NCI-H460 (cell line): ENCODE results near the gene CEBPG. TPM values are rescaled to one million over a fixed set of nuclear protein-coding genes. Genes with fewer than 3 reads are reported as not detected.

Source experiments
- DNase-seq: peaks from one replicate; pipeline ENCODE4 v3.0.0-alpha.2; 2016; ENCODE audit warnings: low read depth; ENCODE audit errors: extremely low read depth
- total RNA-seq: library from RNA; depleted of rRNA; stranded (reverse); fragments of >200 nt; shearing (Covaris generic); gene quantifications from 2 replicates; pipeline ENCODE4 v1.2.3, GENCODE V29; 2014

CEBPG gene
- total RNA-seq, 1 experiment from 2014 or later: 89.1 TPM

- no peak for DNase-seq
Measured at GRCh38 chr19:33392341-33393285, 19.1 kb downstream of the CEBPG start.

DNA sequence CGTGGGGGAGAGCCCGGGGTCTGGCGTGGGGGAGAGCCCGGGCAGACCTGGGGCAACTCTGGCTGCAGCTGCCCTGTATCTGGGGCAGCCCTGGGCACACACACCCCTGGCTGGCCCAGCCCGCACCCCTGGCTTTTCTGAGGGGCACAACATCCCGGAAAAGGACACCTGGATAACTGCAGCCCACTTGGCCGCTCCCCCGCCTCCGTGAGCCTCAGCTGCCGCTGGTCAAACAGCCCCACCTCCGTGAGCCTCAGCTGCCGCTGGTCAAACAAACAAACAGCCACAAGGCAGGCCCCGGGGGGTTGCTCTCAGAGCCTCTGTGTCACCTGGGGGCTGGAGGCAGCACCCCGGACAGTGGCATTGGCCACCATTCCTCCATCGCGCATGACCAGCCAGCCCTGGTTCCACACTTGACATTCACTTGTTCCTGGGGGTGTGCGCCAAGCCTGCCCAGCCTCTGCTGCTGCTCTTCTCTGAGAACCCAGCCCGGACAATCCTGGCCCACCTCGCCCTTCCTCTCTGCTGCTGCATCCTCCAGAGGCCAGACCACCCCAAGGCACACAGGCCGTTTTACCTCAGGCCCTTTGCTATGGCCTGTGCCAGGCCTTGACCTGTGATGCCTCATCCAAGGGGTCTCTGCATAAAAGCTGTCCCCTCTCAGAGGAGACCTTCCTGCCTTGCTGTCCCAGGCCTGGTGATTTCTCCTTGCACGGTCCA is 19.9 kb downstream of the CEBPG start:
- DNase-seq: no peak

- no peak for DNase-seq
Measured at GRCh38 chr19:33394006-33394722, 20.7 kb downstream of the CEBPG start.

GRCh38 chr19:33394723-33395560 is 21.4 kb downstream of the CEBPG start:
- DNase-seq: no peak

- DNase-seq: no peak
Measured at GRCh38 chr19:33395561-33396550, 22.3 kb downstream of the CEBPG start.

GRCh38 chr19:33396701-33397535 is 23.4 kb downstream of the CEBPG start:
- no peak for DNase-seq

DNA sequence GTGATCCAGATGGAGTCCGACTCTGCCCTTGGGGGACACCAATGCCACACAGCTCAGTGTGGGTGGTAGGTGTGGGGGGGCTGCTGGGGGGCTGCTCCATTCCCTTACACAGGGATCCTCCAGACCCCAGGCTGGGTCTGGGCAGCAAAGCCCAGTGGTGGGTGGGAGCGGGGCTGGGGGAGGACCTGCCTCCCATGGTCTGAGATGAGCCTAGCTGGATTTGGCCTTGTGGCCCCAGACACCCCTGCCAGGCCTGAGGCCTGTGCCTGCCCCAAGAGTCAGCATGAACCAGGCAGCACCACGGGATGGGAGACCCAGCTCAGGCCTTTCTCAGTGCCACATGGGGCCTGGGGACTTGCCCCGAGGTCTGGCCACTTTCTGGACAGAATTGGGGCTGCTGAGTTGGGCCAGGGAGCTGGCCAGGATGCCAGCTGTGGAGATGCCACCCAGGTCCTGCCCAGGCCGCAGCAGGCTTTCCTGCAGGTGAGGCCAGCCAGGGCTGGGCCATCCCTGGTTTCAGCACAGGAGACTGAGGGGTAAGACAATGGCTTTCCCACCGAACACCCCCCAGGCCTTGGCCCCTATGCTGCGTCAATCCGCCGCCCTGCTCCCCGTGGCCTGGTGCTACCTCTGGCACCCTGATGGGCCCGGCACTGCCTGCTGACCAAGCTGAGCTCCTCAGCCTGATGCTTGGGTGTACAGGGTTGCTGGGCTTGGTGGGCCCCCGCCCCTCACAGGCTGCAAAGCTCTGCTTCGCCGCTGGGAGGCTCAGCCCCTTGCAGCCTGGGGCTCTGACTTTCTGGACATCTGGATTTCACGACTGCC is 24.2 kb downstream of the CEBPG start:
- no peak for DNase-seq

DNA sequence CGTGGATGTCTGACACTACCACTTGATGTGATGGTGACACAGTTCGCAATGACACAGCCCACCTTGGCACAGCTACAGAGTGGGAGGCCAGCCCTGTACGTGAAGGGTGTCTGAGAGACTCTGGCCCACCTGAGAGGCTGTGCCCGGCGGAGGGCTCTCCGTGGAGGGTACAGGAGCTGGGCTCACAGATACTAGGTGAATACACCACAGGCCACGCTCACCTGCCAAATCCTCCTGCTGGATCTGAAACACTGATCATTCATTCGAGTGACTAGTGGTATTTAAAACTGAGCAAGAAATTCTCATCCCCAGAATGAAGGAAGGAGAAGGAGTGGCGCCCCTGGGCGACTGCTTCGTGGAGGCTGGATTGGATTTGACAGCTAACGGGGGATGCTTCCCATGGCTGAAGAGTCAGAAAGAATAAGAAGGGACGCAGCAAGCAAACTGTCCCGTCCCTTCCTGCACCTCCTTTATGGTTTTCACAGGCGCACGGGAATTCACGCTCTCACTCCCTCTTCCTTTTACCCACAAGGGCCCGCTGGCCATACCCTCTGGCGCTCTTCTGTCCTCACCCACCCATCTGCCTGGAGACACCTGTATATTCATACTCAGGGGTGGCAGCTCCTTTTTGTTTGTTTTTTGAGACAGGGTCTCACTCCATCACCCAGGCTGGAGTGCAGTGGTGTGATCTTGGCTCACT is 25.0 kb downstream of the CEBPG start:
- no peak for DNase-seq

- no peak for DNase-seq
Measured at GRCh38 chr19:33399081-33399744, 25.7 kb downstream of the CEBPG start.

DNA sequence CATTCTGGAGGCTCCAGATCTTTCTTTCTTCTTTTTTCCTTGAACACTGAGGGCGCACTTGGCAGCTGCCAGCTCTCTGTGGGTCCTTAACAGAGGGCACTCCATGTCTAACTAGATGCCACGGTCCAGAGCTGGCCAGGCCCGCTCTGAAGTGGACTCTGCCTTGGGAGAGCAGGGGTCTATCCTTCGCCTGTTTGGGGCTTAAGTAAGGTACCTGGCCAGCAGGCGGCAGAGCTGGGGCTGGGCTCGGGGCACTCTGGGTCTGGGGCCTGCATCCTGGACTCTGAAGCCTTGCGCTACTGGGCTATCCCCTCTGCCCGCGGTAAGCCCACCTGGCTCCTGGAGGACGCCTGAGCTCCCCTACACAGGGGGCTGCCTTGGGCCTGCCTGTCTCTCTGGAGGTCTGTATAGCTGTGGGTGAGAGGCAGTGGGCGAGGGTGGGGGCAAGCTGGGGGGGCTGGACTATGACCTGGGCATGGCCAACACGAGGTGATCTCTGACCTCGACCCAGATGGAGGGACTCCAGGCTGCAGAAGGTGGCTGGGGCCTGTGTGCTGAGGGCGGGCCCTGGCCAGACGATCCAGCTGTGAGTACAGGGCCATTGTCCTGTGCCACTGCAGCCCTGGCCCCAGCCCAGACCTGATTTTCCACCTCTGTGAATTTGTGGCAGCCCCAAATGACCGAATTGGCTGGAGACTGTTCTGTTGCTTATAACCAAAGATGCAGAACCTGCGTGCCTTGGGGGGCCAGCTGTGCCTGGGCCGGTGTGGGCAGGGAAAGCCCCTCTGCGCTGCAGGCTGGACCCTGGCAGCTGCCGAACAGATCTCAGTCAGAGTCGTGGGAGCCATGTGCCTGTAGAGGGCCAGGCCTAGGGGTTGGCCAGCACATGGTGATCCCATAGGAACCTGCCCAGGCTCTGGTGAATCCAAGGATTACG is 26.5 kb downstream of the CEBPG start:
- no peak for DNase-seq

- no peak for DNase-seq
Measured at GRCh38 chr19:33400856-33401682, 27.6 kb downstream of the CEBPG start.

DNA sequence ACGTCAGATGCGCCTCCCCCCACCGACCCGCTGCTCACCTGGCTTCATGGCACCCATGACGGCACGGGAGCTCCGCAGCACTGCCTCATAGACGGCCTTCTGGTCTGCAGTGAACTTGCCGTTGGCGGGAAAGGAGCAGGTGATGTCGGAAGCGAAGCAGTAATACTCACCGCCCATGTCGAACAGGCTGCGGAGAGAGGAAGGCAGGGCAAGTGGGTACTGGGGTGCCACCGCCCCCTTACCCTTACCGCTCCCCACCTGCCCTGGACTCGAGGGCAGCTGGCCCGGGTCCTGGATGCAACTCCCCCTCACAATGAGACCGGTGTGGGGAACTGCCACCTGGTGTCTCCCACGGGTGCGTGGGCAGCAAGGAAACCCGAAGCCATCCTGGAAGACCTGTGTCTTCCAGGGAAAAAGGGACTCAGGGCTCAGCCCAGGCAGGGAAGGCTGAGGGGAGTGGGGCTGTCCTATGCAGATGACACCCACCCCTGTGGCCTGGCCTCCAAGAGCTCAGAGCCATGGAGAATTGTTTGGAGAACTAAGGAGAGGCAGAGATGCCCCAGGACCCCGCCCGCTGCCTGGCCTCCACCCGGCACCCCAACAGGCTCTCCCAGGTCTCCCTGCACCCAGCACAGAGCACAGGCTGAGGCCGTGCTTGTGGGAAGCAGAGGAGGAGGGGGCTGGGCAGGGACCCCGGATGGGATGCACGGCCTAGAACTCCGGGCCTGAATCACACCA is 28.3 kb downstream of the CEBPG start:
- DNase-seq: no peak

- no peak for DNase-seq
Measured at GRCh38 chr19:33402421-33403220, 29.1 kb downstream of the CEBPG start.
